Measurements from ENCODE around the gene RPS2.

DNA sequence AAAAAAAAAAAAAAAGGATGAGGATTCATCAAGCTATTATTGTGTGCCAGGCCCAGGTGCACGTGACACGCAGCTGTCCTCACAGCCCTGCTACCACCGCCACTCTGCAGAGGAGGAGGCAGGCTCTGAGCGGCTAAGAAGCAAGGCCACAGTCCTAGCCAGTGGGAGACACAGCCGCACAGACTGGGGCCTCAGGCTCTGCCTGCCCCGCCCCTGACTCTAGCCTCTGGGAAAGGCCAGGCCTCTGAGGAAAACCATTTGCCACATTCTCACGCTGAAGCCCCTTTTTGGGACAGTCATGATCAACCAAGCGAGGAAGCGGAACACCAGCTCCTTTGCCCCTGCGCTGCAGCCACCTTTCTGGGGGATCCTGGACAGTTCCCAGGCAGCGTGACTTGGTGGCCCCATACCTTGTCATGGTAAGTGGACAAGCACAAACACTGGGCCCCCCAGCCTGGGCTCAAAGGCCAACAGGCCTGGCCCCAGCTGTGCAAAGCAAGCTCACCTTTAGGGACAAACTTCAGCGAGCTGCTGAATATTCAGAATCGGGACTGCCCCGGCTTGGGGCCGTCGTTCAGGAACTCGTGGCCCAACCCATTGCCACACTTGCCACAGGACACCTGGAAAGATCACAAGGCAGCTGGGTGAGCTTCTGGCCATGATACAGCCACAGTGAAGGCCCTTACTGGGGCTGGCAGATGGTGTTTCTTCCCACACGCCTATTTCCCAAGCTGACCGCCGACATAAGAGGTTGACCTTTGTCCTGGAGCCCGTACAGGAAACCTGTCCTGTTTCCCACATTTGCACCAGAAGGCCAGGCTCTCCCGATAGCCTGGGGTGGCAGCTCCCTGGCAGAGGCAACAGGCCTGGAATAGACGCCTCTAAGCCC lies 24.1 kb downstream of the RPS2 start:
- TF ChIP-seq CTCF (conservative IDR thresholded peaks at IDR 0.05; ENCODE audit: low read length) (no peak), EZH2phosphoT487 (IDR thresholded peaks at IDR 0.05; ENCODE audit: borderline replicate concordance) (no peak)
